CD1c-positive myeloid dendritic cell (primary cell): ENCODE data around the gene DEFB131A.
"Not testable (repeated sequence)": the region's sequence is repeated elsewhere in the genome, so short reads cannot be mapped to it uniquely, and the experiment has no call there.

Experiments used
- DNase-seq: peaks from one replicate; pipeline ENCODE4 v3.0.0-alpha.2; 2016; ENCODE audit errors: extremely low spot score

The DEFB131A gene

DNA sequence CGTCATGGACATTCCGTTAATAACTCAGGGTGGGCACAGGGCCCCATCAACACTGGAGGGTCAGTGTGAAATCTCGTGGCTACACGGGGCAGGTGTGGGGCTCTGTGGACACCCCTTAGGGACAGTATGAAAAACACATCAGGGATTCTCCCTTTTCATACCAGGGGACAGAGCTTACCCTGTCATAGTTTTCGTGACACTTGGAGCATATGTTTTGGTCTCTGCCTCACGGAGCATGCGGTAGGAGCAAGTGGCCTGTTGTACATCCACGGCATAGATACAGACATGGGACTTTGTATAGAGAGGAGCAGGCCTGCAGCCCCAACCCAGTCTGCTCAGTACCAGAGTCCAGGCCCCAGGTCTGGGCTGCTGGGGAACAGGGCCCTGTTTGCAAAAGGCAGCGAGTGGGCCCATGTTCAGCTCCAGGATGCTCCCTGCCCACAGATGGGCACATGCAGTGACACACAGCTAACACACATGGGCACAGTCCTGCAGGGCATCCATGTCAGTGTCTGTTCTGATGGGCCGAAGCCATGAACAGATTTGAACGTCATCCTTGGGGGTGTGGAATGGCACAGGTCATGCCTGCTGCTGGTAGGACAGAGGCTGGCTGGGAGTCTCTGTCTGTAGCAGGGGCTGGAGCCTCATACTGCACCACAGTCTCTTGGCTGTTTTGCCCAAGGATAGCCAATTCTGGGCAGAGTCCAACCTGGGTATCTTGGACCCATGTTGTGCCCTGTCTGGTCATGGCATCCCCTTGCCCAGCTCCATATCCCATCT is 50.2 kb downstream of the DEFB131A start:
- not testable (repeated sequence) for DNase-seq

DNA sequence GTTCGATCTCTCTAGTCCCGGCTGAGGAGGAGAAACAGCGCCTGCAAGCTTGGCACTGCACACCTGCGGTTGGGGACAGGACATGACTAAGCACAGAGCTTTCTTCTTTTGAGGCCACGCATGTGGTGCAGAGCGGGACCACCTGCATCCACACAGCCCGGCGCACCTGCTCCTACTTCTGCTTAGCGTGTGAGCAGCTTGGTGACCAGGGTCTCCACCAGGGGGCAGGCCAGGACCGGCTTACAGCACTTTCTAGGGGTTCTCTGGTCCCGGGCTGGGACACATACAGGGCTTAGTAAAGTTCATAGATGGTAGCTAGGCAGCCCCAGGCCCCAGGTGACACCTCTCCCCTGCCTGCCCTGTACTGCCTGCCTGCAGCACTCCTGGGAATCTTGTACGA is 51.2 kb downstream of the DEFB131A start:
- DNase-seq: peak; percentile 37

DNA sequence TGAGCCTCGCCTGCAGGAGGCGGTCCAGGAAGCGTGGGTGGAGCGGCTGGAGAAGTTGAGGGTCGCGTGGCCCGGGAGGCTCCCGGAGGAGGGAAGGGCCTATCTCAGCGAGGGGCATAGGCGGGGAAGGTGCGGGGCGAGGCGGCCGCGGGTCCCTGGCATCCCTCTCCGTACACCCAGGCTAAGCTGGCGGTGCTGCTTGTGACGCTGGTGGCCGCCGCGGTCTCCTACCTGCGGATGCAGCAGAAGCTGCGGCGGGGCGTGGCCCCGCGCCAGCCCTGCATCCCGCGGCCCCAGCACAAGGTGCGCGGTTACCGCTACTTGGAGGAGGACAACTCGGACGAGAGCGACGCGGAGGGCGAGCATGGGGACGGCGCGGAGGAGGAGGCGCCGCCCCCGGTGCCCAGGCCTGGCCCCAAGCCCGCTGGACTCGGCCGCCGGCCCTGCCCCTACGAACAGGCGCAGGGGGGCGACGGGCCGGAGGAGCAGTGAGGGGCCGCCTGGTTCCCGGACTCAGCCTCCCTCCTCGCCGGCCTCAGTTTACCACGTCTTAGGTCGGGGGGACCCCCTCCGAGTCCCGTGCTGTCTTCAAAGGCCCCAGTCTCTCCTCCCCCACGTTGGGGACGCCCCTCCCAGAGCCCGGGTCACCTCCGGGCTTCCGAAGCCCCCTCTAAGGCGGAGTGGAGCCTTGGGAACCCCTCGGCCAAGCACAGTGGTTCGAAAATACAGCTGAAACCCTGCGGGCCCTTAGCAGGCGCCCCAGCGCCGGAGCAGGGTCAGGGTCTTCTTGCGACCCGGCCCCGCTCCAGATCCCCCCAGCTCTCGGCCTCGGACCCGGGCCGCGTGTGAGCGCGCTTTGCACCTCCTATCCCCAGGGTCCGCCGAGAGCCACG is 53.6 kb downstream of the DEFB131A start:
- DNase-seq: not testable (repeated sequence)

DNA sequence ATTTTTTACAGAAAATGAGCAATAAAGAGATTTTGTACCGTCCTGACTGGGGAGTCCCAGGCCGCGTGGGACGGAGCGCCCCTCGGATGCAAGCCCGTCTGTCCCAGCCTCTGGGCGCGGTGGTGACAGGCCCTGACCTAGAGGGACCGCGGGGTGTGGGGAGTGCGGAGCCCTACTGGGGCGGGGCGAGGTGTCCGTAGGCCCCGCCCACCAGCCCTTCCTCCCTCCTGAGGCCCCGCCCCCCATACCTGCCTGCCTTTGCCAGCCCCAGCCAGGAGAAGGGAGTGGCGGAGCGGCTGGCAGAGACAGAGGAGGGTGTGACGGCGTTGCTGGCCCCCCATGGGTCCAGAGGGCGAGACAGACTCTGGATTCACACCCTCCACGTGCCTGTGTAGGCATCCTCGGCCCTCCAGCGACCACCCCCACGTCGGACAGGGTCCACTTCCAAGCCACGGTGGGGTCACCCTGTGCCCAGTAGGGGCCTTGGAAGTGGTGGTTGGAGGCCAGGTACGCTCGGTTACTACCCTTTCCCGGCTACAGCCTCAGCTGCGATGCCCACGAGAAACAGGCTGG is 54.3 kb downstream of the DEFB131A start:
- DNase-seq: not testable (repeated sequence)

DNA sequence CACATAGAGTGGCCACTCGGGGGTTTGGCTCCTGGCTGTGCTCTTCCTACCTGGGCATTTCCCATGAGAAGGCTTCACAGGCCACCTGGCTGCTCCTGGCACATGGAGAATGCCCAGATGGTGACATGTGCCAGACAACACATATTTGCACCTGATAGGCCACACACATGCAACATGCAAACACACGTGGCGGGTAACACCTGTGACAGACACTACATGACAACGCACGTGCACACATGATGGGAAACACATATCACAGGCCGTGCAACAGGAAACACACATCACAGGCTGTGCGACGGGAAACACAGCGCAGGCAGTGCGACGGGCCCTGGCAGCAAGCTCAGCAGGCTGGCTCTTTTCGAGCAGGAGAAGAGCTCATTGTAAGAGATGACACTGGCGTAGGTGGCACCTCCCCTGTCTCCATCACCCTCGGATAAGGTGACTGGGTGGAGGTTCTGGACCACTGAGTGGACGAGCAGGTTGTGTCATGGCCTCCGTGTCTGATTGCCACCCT is 55.8 kb downstream of the DEFB131A start:
- DNase-seq: not testable (repeated sequence)
